K562 (cell line): ENCODE results near the gene BIVM. TPM values are rescaled to one million over a fixed set of nuclear protein-coding genes. Genes with fewer than 3 reads are reported as not detected.

Experiments
- CCAR2 ChIP-seq: fragments of 200-400 bp; formaldehyde crosslinking; IDR thresholded peaks from 2 replicates; pipeline ENCODE4 v1.6.1; 2017; ENCODE audit warnings: mild to moderate bottlenecking, low read depth, low read length
- CHD1 ChIP-seq: fragments of 200-600 bp; sonication (generic); IDR thresholded peaks from one replicate; pipeline ENCODE4 v1.6.1; 2012; ENCODE audit warnings: mild to moderate bottlenecking, moderate library complexity, low read length, inconsistent platforms
- E4F1 ChIP-seq: fragments of 250-450 bp; sonication (Bioruptor Pico); IDR thresholded peaks from 2 replicates; pipeline ENCODE4 v1.5.0; 2021; ENCODE audit warnings: mild to moderate bottlenecking, borderline replicate concordance
- EHMT2 ChIP-seq: fragments of 450-650 bp; IDR thresholded peaks from 2 replicates; pipeline ENCODE4 v1.6.1; 2018; ENCODE audit warnings: antibody characterized with exemption
- HDAC8 ChIP-seq: fragments of 450-650 bp; IDR thresholded peaks from 2 replicates; pipeline ENCODE4 v1.6.1; 2016; ENCODE audit warnings: mild to moderate bottlenecking, missing genetic modification characterization, moderate library complexity, missing compliant biosample characterization
- ID3 ChIP-seq, 2 experiments: fragments of 250-450 bp in 1 of 2; fragments of 450-650 bp in 1 of 2; sonication (Bioruptor Pico) in 1 of 2; IDR thresholded peaks; 2 replicates each; pipeline versions ENCODE4 v1.6.1 to v1.8.0; 2016 to 2021; ENCODE audit warnings: mild to moderate bottlenecking in 2 of 2, moderate library complexity in 2 of 2, missing compliant biosample characterization in 1 of 2, missing genetic modification characterization in 1 of 2
- KLF16 ChIP-seq: IDR thresholded peaks from 2 replicates; pipeline ENCODE4 v1.6.1; 2016; ENCODE audit warnings: antibody characterized with exemption
- NFE2L1 ChIP-seq: fragments of 450-650 bp; IDR thresholded peaks from 2 replicates; pipeline ENCODE4 v1.6.1; 2016; ENCODE audit warnings: missing genetic modification characterization, low read depth, mild to moderate bottlenecking, missing compliant biosample characterization, moderate library complexity, borderline replicate concordance
- POLR2AphosphoS2 ChIP-seq: IDR thresholded peaks from 2 replicates; pipeline ENCODE4 v1.6.1; 2012; ENCODE audit warnings: low read length, improper control_type of control experiment
- PTTG1 ChIP-seq: fragments of 450-650 bp; IDR thresholded peaks from 2 replicates; pipeline ENCODE4 v1.6.1; 2016; ENCODE audit warnings: low read depth, mild to moderate bottlenecking, missing genetic modification characterization, missing compliant biosample characterization
- SFPQ ChIP-seq: fragments of 200-400 bp; formaldehyde crosslinking; IDR thresholded peaks from 2 replicates; pipeline ENCODE4 v1.6.1; 2017; ENCODE audit warnings: mild to moderate bottlenecking, low read depth, low read length, moderate library complexity
- SP1 ChIP-seq: sonication (generic); formaldehyde crosslinking; IDR thresholded peaks from 2 replicates; pipeline ENCODE4 v1.8.1; 2022; ENCODE audit warnings: mild to moderate bottlenecking, missing genetic modification reagents
- ZNF12 ChIP-seq: sonication (generic); formaldehyde crosslinking; IDR thresholded peaks from 2 replicates; pipeline ENCODE4 v1.4.0; 2020; ENCODE audit warnings: mild to moderate bottlenecking, missing genetic modification reagents
- ZNF253 ChIP-seq: fragments of 250-450 bp; sonication (Bioruptor Pico); conservative IDR thresholded peaks from 2 replicates; pipeline ENCODE4 v1.6.1; 2021; ENCODE audit warnings: mild to moderate bottlenecking
- ZNF57 ChIP-seq: fragments of 450-650 bp; formaldehyde crosslinking; IDR thresholded peaks from 2 replicates; pipeline ENCODE4 v1.4.0; 2020; ENCODE audit warnings: mild to moderate bottlenecking, moderate library complexity
- polyA plus RNA-seq, 8 experiments: library from polyadenylated mRNA; depleted of rRNA in 4 of 8; stranded (reverse) in 5 of 8; unstranded in 3 of 8; fragments of >200 nt; fragmentation: Nextera tagmentation in 2 of 8; fragmentation: Illumina TruSeq in 1 of 8; extraction: Ambion mirVana in 2 of 8; extraction: Trizol in 1 of 8; gene quantifications; 2 replicates each; pipeline versions ENCODE4 v1.2.1 to v1.2.3, GENCODE V29; 2011 to 2014; ENCODE audit warnings: inconsistent platforms in 1 of 8, missing spikeins in 1 of 8
- total RNA-seq, 7 experiments: library from RNA; depleted of rRNA in 6 of 7; stranded (reverse); fragments of >200 nt in 6 of 7; fragmentation: Illumina TruSeq in 2 of 7; extraction: Trizol in 2 of 7; gene quantifications; 2 replicates each; pipeline versions ENCODE4 v1.2.1 to v1.2.3, GENCODE V29; 2011 to 2021; ENCODE audit warnings: low replicate concordance in 1 of 7
- TF ChIP-seq, protein P1 (sequence below): fragments of 450-650 bp; IDR thresholded peaks from 2 replicates; pipeline ENCODE4 v1.6.1; 2014; ENCODE audit warnings: low read depth, mild to moderate bottlenecking, moderate library complexity, borderline replicate concordance
- TF ChIP-seq, protein P2 (sequence below): sonication (generic); formaldehyde crosslinking; IDR thresholded peaks from 2 replicates; pipeline ENCODE4 v1.8.1; 2023; ENCODE audit warnings: mild to moderate bottlenecking, missing genetic modification reagents, moderate library complexity

The BIVM gene
- total and polyA plus RNA-seq, 9 of the 15 experiments (the other 6 are each of a cell fraction or from before 2014, with no cell fraction given): 3.6 to 23.1 (median 16.8) TPM

- TF ChIP-seq, protein P1, sequence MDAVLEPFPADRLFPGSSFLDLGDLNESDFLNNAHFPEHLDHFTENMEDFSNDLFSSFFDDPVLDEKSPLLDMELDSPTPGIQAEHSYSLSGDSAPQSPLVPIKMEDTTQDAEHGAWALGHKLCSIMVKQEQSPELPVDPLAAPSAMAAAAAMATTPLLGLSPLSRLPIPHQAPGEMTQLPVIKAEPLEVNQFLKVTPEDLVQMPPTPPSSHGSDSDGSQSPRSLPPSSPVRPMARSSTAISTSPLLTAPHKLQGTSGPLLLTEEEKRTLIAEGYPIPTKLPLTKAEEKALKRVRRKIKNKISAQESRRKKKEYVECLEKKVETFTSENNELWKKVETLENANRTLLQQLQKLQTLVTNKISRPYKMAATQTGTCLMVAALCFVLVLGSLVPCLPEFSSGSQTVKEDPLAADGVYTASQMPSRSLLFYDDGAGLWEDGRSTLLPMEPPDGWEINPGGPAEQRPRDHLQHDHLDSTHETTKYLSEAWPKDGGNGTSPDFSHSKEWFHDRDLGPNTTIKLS: peak; percentile 94
- TF ChIP-seq CCAR2 (no peak), ZNF253 (no peak), ZNF57 (CRISPR knock-in tag) (no peak), HDAC8 (tag) (no peak), E4F1 (CRISPR knock-in tag) (no peak), NFE2L1 (tag) (no peak), SFPQ (no peak), KLF16 (peak; percentile 63), ZNF12 (CRISPR knock-in tag) (no peak), POLR2AphosphoS2 (peak; percentile 80; the same call in 1 of the 2 replicates), ID3 (CRISPR knock-in tag; IDR thresholded peaks at IDR 0.05) (no peak), ID3 (tag; IDR thresholded peaks at IDR 0.05) (no peak; the same call in 1 of the 2 replicates), EHMT2 (no peak), PTTG1 (tag) (no peak), SP1 (CRISPR knock-in tag) (peak; percentile 88), CHD1 (no peak)
- TF ChIP-seq, protein P2, sequence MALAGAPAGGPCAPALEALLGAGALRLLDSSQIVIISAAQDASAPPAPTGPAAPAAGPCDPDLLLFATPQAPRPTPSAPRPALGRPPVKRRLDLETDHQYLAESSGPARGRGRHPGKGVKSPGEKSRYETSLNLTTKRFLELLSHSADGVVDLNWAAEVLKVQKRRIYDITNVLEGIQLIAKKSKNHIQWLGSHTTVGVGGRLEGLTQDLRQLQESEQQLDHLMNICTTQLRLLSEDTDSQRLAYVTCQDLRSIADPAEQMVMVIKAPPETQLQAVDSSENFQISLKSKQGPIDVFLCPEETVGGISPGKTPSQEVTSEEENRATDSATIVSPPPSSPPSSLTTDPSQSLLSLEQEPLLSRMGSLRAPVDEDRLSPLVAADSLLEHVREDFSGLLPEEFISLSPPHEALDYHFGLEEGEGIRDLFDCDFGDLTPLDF (CRISPR knock-in tag): no peak
Observed at GRCh38 chr13:102845630-102846260, 46.8 kb downstream of the BIVM start, which contains the start of gene ERCC5 (continued).
